Activated T-helper 9 cell treated with anti-CD3 and anti-CD28 coated beads, Interleukin-2, amount 50 U/mL, for 16 hours (primary cell): ENCODE measurements around the gene RCAN1.
"Not testable (repeated sequence)": the region's sequence is repeated elsewhere in the genome, so short reads cannot be mapped to it uniquely, and the experiment has no call there.

Experiments
- DNase-seq: peaks from one replicate; pipeline ENCODE4 v3.0.0-alpha.2; 2020; ENCODE audit warnings: low read depth

The RCAN1 gene

GRCh38 chr21:34568801-34569200 lies 46.1 kb downstream of the RCAN1 start:
- not testable (repeated sequence) for DNase-seq

- DNase-seq: no peak
These were observed 47.2 kb downstream of the RCAN1 start for GRCh38 chr21:34567604-34568155.

- DNase-seq: no peak
These were observed 49.7 kb downstream of the RCAN1 start for GRCh38 chr21:34565238-34565637.

GRCh38 chr21:34563370-34563769 lies 51.5 kb downstream of the RCAN1 start:
- DNase-seq: not testable (repeated sequence)

- no peak for DNase-seq
These were observed 53.1 kb downstream of the RCAN1 start for GRCh38 chr21:34561806-34562205.

- no peak for DNase-seq
These were observed 54.3 kb downstream of the RCAN1 start for GRCh38 chr21:34560609-34561008.

GRCh38 chr21:34560021-34560420 lies 54.9 kb downstream of the RCAN1 start:
- DNase-seq: no peak

GRCh38 chr21:34559089-34559631 lies 55.8 kb downstream of the RCAN1 start:
- no peak for DNase-seq

GRCh38 chr21:34558166-34558565 lies 56.7 kb downstream of the RCAN1 start:
- no peak for DNase-seq

- DNase-seq: no peak
These were observed 57.7 kb downstream of the RCAN1 start for GRCh38 chr21:34557261-34557660.

GRCh38 chr21:34554670-34555069 lies 60.2 kb downstream of the RCAN1 start:
- not testable (repeated sequence) for DNase-seq

- no peak for DNase-seq
These were observed 60.7 kb downstream of the RCAN1 start for GRCh38 chr21:34554227-34554626.

- no peak for DNase-seq
These were observed 61.6 kb downstream of the RCAN1 start for GRCh38 chr21:34553151-34553952.

GRCh38 chr21:34552360-34553098 lies 62.4 kb downstream of the RCAN1 start:
- no peak for DNase-seq

- no peak for DNase-seq
These were observed 64.6 kb downstream of the RCAN1 start for GRCh38 chr21:34550182-34550799.

GRCh38 chr21:34548781-34549376 lies 66.0 kb downstream of the RCAN1 start:
- DNase-seq: no peak

GRCh38 chr21:34546542-34546941 lies 68.4 kb downstream of the RCAN1 start:
- no peak for DNase-seq

- DNase-seq: no peak
These were observed 69.6 kb downstream of the RCAN1 start for GRCh38 chr21:34545079-34545884.

- DNase-seq: peak; percentile 10
These were observed 70.8 kb downstream of the RCAN1 start for GRCh38 chr21:34544032-34544496.

GRCh38 chr21:34543017-34543416 lies 71.9 kb downstream of the RCAN1 start:
- DNase-seq: no peak

- no peak for DNase-seq
These were observed 74.7 kb downstream of the RCAN1 start for GRCh38 chr21:34540206-34540605.
